Neural crest cell (in vitro differentiated cells): Measurements from ENCODE around the gene PABPC1L. TPM values are rescaled to one million over a fixed set of nuclear protein-coding genes. Genes with fewer than 3 reads are reported as not detected.

Experiments
- DNase-seq: peaks from one replicate; pipeline ENCODE4 v3.0.0; 2021; ENCODE audit warnings: low read depth, mixed read lengths, low spot score
- H3K27ac Mint-ChIP-seq: one replicate; pipeline ENCODE4 v1.8.0; 2021; ENCODE audit warnings: mild to moderate bottlenecking, mixed read lengths; ENCODE audit not compliant: unreplicated experiment
- H3K27me3 Mint-ChIP-seq: 2 replicates; pipeline ENCODE4 v1.8.0; 2021; ENCODE audit warnings: low read depth, mild to moderate bottlenecking, mixed read lengths
- H3K36me3 Mint-ChIP-seq: 2 replicates; pipeline ENCODE4 v1.8.0; 2021; ENCODE audit warnings: low read depth, mild to moderate bottlenecking, mixed read lengths
- H3K4me1 Mint-ChIP-seq: 2 replicates; pipeline ENCODE4 v1.8.0; 2021; ENCODE audit warnings: mixed read lengths
- H3K4me3 Mint-ChIP-seq: one replicate; pipeline ENCODE4 v1.8.0; 2021; ENCODE audit warnings: mild to moderate bottlenecking, mixed read lengths
- H3K9me3 Mint-ChIP-seq: 2 replicates; pipeline ENCODE4 v1.8.0; 2021; ENCODE audit warnings: mixed read lengths
- total RNA-seq: library from RNA; stranded (reverse); gene quantifications from 2 replicates; pipeline ENCODE4 v1.2.1, GENCODE V29; 2021
- TF ChIP-seq, protein P1 (sequence below): fragments of 200-600 bp; sonication (generic); conservative IDR thresholded peaks from 2 replicates; pipeline ENCODE4 v1.5.0; 2021; ENCODE audit warnings: antibody characterized with exemption, mild to moderate bottlenecking

The PABPC1L gene
- total RNA-seq, 1 donor from 2014 or later = 78.6 TPM

DNA sequence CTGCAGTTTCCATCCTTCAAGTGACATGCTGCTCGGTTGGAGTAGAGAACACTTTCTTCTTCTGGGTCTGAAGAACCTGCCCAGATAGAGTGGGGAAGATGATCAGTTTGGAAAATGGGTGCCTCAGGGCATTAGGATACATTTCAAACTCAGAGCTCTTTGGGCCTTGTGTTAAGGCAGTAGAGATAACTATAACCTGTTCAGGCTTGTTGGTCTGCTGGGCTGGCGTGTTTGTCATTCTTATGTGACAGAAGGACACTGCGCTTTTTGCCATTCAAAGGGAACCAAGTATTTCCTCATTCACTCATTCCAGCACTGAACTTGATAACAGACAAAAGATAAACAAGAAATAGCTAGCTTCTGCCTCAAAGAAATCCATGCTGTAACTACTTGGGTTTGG, 46.5 kb downstream of the PABPC1L start:
- no peak overlapping the region for H3K27ac Mint-ChIP-seq
- peaks cover 13% of the 10 kb centered on the region for H3K36me3 Mint-ChIP-seq
- H3K4me1 Mint-ChIP-seq = peaks cover 30% of the 10 kb centered on the region
- TF ChIP-seq, protein P1, sequence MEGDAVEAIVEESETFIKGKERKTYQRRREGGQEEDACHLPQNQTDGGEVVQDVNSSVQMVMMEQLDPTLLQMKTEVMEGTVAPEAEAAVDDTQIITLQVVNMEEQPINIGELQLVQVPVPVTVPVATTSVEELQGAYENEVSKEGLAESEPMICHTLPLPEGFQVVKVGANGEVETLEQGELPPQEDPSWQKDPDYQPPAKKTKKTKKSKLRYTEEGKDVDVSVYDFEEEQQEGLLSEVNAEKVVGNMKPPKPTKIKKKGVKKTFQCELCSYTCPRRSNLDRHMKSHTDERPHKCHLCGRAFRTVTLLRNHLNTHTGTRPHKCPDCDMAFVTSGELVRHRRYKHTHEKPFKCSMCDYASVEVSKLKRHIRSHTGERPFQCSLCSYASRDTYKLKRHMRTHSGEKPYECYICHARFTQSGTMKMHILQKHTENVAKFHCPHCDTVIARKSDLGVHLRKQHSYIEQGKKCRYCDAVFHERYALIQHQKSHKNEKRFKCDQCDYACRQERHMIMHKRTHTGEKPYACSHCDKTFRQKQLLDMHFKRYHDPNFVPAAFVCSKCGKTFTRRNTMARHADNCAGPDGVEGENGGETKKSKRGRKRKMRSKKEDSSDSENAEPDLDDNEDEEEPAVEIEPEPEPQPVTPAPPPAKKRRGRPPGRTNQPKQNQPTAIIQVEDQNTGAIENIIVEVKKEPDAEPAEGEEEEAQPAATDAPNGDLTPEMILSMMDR = no peak
- peak overlapping the region; percentile 55 for H3K4me3 Mint-ChIP-seq
- DNase-seq = no peak
- no peaks in the 10 kb centered on the region for H3K27me3 Mint-ChIP-seq
- H3K9me3 Mint-ChIP-seq = no peaks in the 10 kb centered on the region

GRCh38 chr20:44958276-44958675, 48.4 kb downstream of the PABPC1L start:
- TF ChIP-seq, protein P1 = no peak
- Mint-ChIP-seq H3K9me3 (no peaks in the 10 kb centered on the region), H3K4me1 (peaks cover 35% of the 10 kb centered on the region), H3K27me3 (no peaks in the 10 kb centered on the region), H3K4me3 (peak overlapping the region; percentile 97), H3K36me3 (peaks cover 13% of the 10 kb centered on the region), H3K27ac (no peak overlapping the region)
- DNase-seq = no peak

GRCh38 chr20:44959082-44959637, 49.3 kb downstream of the PABPC1L start:
- peaks cover 7% of the 10 kb centered on the region for H3K36me3 Mint-ChIP-seq
- peaks cover 35% of the 10 kb centered on the region for H3K4me1 Mint-ChIP-seq
- TF ChIP-seq, protein P1 = no peak
- H3K27me3 Mint-ChIP-seq = no peaks in the 10 kb centered on the region
- peak overlapping the region; percentile 4 for H3K27ac Mint-ChIP-seq
- peak overlapping the region; percentile 97 for H3K4me3 Mint-ChIP-seq
- no peak for DNase-seq
- H3K9me3 Mint-ChIP-seq = no peaks in the 10 kb centered on the region

- Mint-ChIP-seq H3K27me3 (no peaks in the 10 kb centered on the region), H3K27ac (peak overlapping the region; percentile 93), H3K9me3 (no peaks in the 10 kb centered on the region), H3K4me3 (peak overlapping the region; percentile 97), H3K4me1 (peaks cover 35% of the 10 kb centered on the region), H3K36me3 (peaks cover 6% of the 10 kb centered on the region)
- TF ChIP-seq, protein P1 = no peak
- no peak for DNase-seq
Observed at GRCh38 chr20:44959638-44960102, 49.8 kb downstream of the PABPC1L start.

DNA sequence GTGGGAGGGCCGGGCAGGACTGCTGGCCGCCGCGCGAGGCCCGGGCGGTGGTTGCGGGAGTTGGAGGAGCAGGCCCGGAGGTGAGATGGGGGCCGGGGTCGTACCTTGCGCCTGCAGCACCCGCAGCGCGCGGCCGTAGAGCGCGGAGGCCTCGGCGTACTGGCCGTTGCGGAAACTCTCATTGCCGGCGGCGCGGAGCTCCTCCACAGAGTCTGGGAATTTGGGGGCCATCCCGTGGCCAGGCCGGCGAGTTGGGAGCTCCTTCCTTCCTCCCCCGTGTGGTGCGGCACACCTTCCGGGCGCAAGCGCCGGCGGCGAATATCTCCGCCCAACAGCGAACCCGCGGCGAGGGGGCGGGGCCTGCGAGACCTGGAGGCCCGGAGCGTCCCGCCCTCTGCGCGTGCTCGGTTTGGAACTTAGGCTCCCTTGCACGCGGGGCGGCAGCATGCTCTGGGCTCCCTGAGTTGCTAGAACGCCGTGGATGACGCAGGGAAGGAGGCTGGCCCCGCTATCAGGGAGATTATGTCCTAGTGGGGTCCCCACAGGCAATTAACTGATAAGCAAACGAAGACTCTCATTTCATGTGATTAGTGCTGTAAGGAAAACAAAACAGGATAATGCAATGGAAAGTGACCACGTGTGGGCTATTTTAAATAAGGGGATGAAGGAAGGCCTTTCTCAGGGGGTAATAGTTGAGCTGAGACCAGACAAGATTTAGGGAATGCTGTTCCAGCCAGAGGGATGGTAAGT, 50.4 kb downstream of the PABPC1L start, which contains the start of gene TOMM34:
Gene TOMM34, minus strand, starts transcription at position 295 of the 750 bp plus-strand sequence. Its CDS starts 64 bp downstream, at position 231.
- DNase-seq = peak; percentile 85
- no peaks in the 10 kb centered on the region for H3K9me3 Mint-ChIP-seq
- peaks cover 6% of the 10 kb centered on the region for H3K36me3 Mint-ChIP-seq
- H3K27me3 Mint-ChIP-seq = no peaks in the 10 kb centered on the region
- peak within 1 kb of the TSS; percentile 97 for H3K4me3 Mint-ChIP-seq
- peak within 1 kb of the TSS; percentile 93 for H3K27ac Mint-ChIP-seq
- H3K4me1 Mint-ChIP-seq = peaks cover 35% of the 10 kb centered on the region
- TF ChIP-seq, protein P1 = no peak
